Measurements from ENCODE around the gene VAMP3. TPM values are rescaled to one million over a fixed set of nuclear protein-coding genes. Genes with fewer than 3 reads are reported as not detected.

The VAMP3 gene
- polyA plus RNA-seq, 1 donor (not counting 4 experiments of a cell fraction or from before 2014, with no cell fraction given), result 219 TPM

DNA sequence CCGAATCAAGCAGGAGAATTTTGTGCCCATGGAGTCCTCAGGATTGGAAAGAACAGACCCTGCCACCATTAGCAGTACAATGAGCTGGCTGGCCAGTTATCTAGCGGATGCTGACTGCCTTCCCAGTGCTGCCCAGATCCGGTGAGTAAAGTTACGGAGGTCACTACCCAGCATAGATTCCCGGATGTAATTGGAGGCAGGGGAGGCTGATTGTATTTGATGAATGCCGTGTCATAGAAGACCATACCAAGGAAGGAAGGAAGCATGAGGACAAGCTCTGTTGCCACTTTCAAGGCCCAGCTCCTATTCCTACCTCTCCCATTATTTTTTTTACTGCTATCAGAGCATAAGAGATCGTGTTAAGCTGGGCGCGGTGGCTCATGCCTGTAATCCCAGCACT is 26.2 kb upstream of the VAMP3 start:
- H3K27me3 ChIP-seq (ENCODE audit: control insufficient read depth, extremely low read depth, insufficient read depth, low read length), result no peaks in the 10 kb centered on the region
- H3K9ac ChIP-seq (ENCODE audit: control insufficient read depth, extremely low read depth, insufficient read depth, low read length), result no peak overlapping the region
- FAIRE-seq (peak; percentile 34), DNase-seq (ENCODE audit: low read depth, low spot score) (no peak)
- H3K27ac ChIP-seq (ENCODE audit: control insufficient read depth, insufficient read depth, low read length), result no peak overlapping the region
- H3K4me1 ChIP-seq (ENCODE audit: control insufficient read depth, extremely low read depth, insufficient read depth, low read length), result peaks cover 13% of the 10 kb centered on the region
- H3K79me2 ChIP-seq (ENCODE audit: control insufficient read depth, insufficient read depth, low read length), result no peaks in the 10 kb centered on the region
- H3K36me3 ChIP-seq (ENCODE audit: control insufficient read depth in 2 of 2, extremely low read depth in 1 of 2, insufficient read depth in 2 of 2, low read length in 2 of 2), result no peaks in the 10 kb centered on the region
- no peak overlapping the region for H3K4me3 ChIP-seq (ENCODE audit: control insufficient read depth in 2 of 3, extremely low read depth in 1 of 3, insufficient read depth in 2 of 3, low read depth in 1 of 3, low read length in 3 of 3)
- no peak overlapping the region for H2AFZ ChIP-seq (ENCODE audit: control insufficient read depth, low read length)
- no peaks in the 10 kb centered on the region for H3K9me1 ChIP-seq (ENCODE audit: control insufficient read depth, extremely low read depth, insufficient read depth, low read length)
- no peak overlapping the region for H3K4me2 ChIP-seq (ENCODE audit: control insufficient read depth, extremely low read depth, insufficient read depth, low read depth, low read length)
- no peaks in the 10 kb centered on the region for H3K9me3 ChIP-seq (ENCODE audit: control insufficient read depth, low read depth, low read length)
- dilution Hi-C loops (cut with MboI; ENCODE audit: extremely low pct_ligation_motif_present, low sequenced_read_pairs), result no loop called here
- no peaks in the 10 kb centered on the region for H4K20me1 ChIP-seq (ENCODE audit: control insufficient read depth, extremely low read depth, insufficient read depth, low read length)
- TF ChIP-seq CTCF (optimal IDR thresholded peaks at IDR 0.05 in 1 of 3, IDR thresholded peaks at IDR 0.05 in 1 of 3, conservative IDR thresholded peaks at IDR 0.05 in 1 of 3; ENCODE audit: extremely low read depth in 1 of 3, insufficient read depth in 2 of 3, low read length in 3 of 3), result no peak
- TF ChIP-seq EZH2 (IDR thresholded peaks at IDR 0.05; ENCODE audit: low read length), result no peak

DNA sequence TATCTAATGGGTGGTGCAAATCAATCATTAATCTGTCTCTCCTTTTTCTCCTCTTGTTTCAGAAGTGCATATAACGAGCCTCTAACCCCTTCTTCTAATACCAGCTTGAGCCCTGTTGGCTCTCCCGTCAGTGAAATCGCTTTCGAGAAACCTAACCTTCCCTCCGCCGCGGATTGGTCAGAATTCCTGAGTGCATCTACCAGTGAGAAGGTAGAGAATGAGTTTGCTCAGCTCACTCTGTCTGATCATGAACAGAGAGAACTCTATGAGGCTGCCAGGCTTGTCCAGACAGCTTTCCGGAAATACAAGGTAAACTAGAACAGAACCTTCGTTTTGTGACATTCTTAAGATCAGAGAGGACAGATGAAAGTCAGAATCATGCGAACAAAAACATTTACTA is 25.3 kb upstream of the VAMP3 start:
- dilution Hi-C loops (cut with MboI; ENCODE audit: extremely low pct_ligation_motif_present, low sequenced_read_pairs), result no loop called here
- Histone ChIP-seq H3K9me3 (ENCODE audit: control insufficient read depth, low read depth, low read length) (no peaks in the 10 kb centered on the region), H3K4me1 (ENCODE audit: control insufficient read depth, extremely low read depth, insufficient read depth, low read length) (peaks cover 13% of the 10 kb centered on the region), H2AFZ (ENCODE audit: control insufficient read depth, low read length) (peak overlapping the region; percentile 97), H4K20me1 (ENCODE audit: control insufficient read depth, extremely low read depth, insufficient read depth, low read length) (no peaks in the 10 kb centered on the region), H3K4me3 (ENCODE audit: control insufficient read depth in 2 of 3, extremely low read depth in 1 of 3, insufficient read depth in 2 of 3, low read depth in 1 of 3, low read length in 3 of 3) (peak overlapping the region in 2 of 3 experiments; percentile 13 to 44), H3K27ac (ENCODE audit: control insufficient read depth, insufficient read depth, low read length) (peak overlapping the region; percentile 44), H3K27me3 (ENCODE audit: control insufficient read depth, extremely low read depth, insufficient read depth, low read length) (no peaks in the 10 kb centered on the region), H3K4me2 (ENCODE audit: control insufficient read depth, extremely low read depth, insufficient read depth, low read depth, low read length) (peak overlapping the region; percentile 95), H3K9me1 (ENCODE audit: control insufficient read depth, extremely low read depth, insufficient read depth, low read length) (no peaks in the 10 kb centered on the region), H3K9ac (ENCODE audit: control insufficient read depth, extremely low read depth, insufficient read depth, low read length) (no peak overlapping the region), H3K36me3 (ENCODE audit: control insufficient read depth in 2 of 2, extremely low read depth in 1 of 2, insufficient read depth in 2 of 2, low read length in 2 of 2) (no peaks in the 10 kb centered on the region), H3K79me2 (ENCODE audit: control insufficient read depth, insufficient read depth, low read length) (no peaks in the 10 kb centered on the region)
- FAIRE-seq (peak; percentile 95), DNase-seq (ENCODE audit: low read depth, low spot score) (peak; percentile 58)
- TF ChIP-seq EZH2 (IDR thresholded peaks at IDR 0.05; ENCODE audit: low read length) (no peak), CTCF (optimal IDR thresholded peaks at IDR 0.05 in 1 of 3, IDR thresholded peaks at IDR 0.05 in 1 of 3, conservative IDR thresholded peaks at IDR 0.05 in 1 of 3; ENCODE audit: extremely low read depth in 1 of 3, insufficient read depth in 2 of 3, low read length in 3 of 3) (no peak)
